LHCN-M2 (cell line): Measurements from ENCODE around the gene PVALEF. TPM values are rescaled to one million over a fixed set of nuclear protein-coding genes. Genes with fewer than 3 reads are reported as not detected.

Experiments used
- DNase-seq: peaks from one replicate; pipeline ENCODE4 v3.0.0-alpha.2; 2012; ENCODE audit warnings: low read depth
- total RNA-seq: library from RNA; depleted of rRNA; stranded (reverse); fragments of >200 nt; gene quantifications from 2 replicates; pipeline ENCODE4 v1.2.3, GENCODE V29; 2014

The PVALEF gene
- total RNA-seq, 1 experiment from 2014 or later: not detected

DNA sequence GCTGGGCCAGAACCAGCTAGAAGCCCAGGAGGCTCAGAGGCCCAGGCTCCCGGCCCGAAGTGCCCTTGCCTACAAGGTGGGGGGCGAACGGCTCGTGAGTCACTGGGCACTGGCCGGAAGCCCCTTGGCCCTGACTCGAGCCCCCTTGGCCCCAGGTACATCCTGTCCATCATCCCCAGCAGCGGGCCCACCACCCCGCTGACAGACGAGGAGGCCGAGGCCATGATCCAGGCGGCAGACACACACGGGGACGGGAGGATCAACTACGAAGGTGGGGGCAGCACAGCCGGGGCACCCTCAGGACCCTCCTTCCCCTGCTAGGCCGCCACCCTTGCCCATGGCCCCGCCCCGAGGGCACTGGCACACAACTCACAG, 16.5 kb downstream of the PVALEF start:
- no peak for DNase-seq

DNA sequence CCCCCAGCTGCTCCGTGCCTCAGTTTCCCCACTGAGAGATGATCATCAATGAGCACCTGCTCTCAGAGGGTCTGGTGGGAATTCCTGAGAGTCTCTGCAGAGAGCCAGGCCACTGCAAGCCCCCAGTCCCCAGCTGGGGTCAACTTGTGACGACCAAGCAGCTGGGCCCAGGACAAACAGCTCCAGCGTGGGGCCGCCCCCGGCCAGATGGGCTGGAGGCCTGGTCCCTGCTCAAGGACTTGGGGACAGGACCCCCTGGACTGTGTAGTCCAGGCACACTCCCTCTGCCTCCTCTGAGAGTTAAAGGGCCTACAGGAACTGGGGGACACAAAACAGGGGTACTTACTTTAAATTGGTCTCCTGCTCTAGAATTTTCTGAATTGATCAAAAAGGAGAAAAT, 17.3 kb downstream of the PVALEF start:
- DNase-seq: no peak

DNA sequence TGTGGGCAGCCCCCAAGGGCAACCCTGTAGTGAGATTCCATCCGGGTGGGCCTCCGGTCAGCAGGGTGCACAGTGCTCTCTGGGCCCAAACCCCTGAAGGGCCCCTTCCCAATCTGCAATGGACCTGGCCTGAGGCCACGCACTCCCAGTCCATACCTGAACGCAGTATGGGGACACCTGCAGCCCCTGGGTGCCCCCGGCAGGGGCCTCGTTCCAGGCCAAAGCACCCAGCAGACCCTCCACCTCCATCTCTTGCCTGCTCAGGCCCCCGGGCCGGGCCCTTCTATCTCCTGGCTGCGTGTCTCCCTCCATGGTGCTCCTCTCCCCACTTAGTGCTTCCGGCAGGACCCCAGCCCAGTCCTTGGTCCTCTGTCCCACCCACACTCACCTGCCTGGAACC, 18.0 kb downstream of the PVALEF start:
- no peak for DNase-seq

DNA sequence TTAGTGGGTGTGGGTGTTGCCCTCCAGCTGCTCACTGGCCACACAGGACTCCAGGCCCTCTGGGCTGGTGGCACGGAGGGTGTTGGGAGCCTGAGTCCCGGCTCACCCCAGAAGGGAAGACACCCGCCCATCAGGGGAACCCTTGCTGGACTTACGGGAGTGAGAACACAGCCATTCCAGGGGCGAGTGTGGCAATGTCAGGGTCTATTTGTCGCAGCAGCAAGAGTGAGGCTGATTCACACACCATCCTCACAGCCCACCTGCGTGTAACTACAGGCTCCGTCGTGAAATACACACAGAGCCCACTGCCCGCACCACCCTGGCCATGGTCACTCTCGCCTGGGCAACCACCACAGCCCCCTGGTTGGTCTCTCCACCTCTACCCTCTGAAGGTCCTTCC, 18.5 kb downstream of the PVALEF start:
- no peak for DNase-seq

DNA sequence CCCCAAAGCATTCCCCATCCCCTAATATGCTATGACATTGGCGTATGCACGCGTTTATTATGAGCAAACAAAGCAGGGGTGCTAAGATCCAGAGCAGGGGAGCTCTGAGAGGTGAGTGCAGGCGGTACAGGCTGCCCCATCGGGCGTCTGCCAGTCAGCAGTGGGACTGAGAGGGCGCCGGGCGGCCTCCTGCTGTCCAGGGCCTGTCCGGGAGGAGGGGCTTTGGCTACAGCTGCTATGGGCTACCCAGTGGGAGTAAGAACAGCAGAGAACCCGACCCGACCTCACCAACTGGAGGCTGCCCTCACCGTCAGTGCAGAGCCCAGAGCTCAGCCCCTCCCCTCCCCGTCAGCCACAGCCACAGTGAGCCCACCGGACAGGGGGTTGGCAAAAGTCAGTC, 19.2 kb downstream of the PVALEF start:
- peak; percentile 15 for DNase-seq

DNA sequence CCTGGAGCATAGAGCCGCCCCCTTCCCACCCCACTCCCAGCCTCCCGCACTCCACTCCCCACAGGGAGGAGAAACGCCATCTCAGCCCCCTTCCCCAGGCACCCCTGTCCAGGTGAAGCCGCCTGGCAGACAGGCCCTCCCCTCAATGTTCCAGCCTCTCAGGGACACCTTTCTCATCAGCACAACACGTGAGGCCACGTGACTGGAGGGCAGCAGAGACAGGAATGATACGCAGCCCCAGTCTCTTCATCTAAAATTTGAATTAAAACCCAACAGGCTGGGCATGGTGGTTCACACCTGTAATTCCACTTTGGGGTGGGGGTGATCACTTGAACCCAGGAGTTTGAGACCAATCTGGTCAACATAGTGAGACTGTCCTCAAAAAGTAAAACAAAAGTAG, 20.9 kb downstream of the PVALEF start:
- DNase-seq: no peak

DNA sequence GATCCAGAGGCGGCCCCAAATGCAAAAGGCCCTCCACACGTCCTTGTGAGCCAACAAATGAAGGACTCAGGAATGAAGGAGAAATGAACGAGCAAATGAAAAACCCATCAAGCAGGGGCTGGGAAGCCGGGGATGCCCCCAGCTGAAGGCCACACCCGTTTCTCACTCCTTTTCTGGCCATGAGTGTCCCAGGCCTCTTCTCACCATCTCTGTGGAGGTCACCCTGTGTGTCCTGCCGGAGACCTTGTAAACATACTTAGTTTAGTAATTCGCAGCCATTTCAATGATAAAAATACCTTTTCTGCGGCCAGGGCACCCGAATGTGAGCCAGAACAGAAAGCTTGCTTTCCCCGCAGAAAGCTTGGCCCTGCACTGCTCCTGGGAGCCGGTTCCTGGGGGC, 21.8 kb downstream of the PVALEF start:
- no peak for DNase-seq

DNA sequence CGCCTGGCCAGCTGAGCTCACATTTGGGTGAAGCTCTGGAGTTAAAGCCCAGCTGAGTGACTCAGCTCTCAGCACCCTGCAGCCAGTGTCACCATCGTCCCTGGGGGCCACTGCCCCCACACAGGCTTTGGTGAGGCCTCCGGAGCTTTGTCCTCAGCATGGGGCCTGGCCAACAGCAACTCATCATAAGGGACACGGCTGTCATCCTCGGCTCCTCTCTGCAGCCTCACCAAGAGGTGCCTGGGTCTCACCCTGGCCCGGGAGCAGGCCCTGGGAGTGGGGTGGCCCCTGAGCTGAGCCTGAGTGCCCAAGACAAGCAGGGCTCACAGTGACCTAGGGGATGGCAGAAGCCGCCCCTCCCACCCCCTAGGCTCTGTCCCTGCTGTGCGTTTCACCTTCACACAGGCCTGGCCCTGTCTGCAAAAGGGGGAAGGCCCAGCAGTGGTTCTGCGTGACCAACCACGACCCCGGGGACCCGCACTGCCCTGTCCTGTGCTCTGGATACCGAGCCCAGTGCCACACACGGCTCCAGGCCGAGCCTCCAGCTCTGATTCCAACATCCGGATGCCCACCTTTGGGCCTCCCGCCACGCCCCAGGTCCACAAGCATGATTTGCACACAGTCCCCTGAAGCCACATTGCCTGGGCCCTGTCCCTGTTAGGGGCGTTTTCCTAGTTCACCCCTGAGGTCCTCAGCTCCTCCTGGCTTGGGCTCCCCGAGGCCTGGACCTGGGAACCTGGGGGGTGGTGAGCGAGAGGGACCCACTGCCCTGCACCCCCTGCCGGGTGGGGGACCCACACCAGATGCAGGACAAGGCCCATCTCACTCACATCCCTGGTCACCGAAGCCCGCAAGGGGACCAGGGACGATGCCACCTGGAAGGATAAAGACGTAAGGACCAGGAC, 22.5 kb downstream of the PVALEF start:
- no peak for DNase-seq

DNA sequence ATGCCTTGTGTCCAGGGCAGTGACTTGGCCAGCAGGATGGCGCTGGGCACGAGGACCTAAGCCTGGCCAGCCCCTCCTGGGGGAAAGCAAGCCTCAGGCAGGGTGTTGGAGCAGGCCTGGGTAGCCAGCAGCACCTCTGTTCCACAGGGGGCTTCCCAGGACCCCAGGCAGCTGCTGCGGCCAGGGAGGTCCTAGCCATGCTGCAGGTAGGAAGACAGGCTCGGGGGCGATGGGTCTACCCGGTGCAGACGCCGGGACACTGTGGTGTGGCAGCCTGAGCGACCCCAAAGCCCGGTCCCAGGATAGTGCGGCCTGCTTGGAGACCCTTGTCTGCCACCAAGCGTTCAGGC, 23.2 kb downstream of the PVALEF start:
- DNase-seq: no peak

DNA sequence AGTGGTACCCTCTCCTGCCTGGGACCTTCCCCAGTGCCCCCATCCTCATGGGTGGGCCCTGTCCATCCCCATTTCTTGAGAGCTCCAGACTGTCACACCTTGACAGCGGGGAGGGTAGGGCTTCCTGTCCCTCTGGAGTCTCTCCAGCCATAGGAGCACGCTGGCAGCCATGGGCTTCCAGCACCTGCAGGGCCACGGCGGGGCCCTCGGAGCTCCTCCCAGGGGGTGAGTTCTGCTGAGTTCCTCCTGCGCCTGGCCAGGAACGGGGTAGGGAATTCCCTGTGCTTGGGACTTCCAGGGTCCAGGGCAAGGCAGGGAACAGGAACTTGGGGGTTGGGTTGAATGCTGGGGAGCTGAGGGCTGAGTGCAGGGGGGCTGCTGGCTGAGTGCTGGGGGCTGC, 23.7 kb downstream of the PVALEF start:
- no peak for DNase-seq

DNA sequence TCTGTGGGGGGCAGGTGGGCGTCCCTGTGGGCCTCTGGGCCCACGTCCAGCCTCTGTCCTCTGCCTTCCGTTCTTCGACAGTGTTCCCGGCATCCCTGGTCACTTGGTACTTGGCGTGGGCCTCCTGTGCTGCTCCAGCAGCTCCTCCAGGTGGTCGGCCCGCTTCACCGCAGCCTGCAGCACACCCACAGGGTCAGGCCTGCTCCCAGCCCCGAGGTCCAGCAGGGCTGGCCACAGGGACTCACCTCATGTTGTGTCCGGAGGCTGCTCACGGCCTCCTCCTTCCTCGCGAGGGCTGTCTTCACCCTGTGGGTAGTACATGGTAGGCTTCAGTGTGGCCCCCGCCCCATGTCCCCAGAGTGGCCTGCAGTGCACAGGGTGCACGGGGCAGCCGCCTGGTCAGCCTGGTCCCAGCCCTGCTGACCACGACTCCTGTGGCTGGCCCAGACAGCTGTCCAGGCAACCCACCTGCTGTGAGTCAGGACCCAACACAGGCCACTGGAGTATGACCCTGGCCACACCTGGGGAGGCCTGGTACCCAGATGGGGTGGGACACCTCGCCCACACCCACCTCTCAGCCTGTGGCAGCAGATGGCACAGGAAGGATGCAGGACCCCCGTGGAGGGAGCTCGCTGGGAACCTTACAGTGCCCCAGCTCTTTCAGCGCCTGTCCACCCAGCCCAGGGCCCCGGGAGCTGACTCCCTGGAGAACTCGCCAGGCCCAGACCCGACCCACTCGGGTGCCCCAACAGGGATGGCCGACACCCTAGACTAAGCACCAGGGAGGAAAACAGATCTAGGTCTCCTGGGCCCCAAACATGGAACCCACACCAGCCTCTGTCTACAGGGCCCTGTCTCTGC, 24.6 kb downstream of the PVALEF start:
- no peak for DNase-seq

DNA sequence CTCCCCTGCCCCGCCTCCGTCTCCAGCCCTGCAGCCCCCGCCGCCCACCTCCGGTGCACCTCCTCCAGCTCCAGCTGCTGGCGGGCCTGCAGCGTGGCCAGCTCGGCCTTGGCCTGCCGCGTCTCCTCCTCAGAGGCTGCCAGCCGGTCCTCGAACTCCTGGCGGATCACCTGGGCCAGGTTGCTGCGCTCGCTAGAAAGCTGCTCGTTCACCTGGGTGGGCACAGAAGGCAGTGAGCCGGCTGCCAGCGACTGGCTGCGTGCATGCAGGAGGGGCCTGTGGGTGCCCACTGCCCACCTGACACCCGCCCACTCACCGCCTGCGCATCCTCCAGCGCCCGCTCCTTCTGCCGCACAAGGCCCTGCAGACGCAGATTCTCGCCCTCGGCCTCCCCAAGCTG, 25.3 kb downstream of the PVALEF start:
- no peak for DNase-seq

DNA sequence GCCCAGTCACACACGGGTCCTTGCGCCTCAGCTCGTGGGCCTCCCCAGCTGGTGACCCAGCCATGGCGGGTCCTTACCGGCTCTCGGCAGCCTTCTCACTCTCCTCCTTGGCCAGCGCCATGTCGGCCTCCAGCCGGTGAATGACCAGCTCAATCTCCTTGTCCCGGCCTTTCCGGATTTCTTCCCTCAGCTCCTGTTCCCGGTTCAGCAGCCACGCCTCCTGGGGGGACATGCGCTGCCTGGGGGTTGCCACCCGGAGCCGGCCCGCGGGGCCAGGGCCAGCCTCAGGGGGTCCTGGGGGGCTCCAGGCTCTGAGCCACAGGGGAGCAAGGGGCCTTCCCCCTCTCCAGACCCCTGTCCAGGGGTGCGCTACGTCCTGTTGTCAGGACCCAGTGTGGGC, 25.8 kb downstream of the PVALEF start:
- DNase-seq: no peak

DNA sequence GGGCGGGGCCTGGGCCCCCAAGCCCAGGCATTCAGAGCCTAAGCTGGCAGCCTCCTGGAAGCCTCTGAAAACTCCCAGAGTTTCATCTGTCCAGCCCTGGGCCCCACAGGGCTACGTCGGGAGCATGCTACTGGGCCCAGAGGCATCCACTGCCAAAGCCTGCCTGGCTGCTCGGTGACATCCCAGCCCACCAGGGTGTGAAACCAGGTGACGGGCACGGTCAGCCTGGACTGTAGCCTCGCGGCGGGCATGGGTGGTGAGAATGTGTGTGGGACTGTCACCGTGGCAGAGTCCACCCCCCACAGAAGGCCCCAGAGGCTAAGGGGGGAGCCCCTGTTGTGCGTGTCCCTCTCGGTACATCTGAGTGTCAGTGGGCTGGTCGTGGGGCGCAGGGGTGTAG, 26.3 kb downstream of the PVALEF start:
- DNase-seq: no peak

DNA sequence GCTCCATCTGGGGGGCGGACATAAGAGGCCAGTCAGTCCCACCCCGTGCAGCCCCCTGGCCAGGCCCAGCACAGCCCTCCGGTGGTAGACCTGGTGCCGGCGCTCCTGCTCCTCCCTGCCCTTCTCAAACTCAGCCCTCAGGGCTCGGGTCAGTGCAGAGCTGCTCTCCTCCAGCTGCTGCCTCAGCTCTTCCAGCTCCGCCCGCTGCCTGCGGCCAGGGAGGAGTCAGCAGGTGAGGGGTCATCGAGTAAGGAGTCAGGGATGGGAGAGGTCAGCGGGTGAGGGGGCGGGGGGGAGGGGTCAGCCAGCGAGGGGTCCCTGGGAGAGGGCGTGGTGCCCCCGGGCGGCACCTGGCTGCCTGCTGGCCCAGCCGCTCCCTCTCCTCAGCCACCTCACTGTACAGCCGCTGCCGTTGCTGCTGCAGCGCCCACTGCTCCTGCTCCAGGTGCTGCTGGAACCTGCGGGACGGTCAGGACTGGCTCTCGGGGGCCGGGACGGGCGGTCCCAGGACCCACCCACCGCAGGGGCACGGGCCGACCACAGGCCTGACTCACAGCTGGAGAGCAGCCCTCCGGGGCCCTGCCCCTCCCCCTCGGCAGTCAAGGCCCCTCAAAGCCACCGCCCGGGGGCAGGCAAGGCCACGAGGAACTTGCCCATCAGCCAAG, 27.2 kb downstream of the PVALEF start:
- no peak for DNase-seq

DNA sequence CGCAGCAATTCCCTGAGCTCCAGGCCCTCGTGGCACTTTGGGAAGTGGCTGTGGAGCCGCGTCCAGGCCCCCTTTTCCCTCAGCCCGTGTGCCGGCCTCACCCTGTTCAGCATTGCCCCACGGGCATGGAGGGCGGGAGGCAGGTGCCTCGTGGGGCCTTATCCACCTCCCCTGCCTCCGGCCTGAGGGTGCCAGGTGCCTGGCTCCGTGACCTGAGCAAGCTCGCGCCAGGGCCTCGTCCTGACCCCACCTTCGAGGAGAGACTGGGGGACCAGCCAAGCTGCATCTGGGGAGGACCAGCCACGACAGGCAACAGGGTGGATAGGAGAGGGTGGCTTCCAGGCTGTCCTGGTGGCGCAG, 27.7 kb downstream of the PVALEF start:
- no peak for DNase-seq

DNA sequence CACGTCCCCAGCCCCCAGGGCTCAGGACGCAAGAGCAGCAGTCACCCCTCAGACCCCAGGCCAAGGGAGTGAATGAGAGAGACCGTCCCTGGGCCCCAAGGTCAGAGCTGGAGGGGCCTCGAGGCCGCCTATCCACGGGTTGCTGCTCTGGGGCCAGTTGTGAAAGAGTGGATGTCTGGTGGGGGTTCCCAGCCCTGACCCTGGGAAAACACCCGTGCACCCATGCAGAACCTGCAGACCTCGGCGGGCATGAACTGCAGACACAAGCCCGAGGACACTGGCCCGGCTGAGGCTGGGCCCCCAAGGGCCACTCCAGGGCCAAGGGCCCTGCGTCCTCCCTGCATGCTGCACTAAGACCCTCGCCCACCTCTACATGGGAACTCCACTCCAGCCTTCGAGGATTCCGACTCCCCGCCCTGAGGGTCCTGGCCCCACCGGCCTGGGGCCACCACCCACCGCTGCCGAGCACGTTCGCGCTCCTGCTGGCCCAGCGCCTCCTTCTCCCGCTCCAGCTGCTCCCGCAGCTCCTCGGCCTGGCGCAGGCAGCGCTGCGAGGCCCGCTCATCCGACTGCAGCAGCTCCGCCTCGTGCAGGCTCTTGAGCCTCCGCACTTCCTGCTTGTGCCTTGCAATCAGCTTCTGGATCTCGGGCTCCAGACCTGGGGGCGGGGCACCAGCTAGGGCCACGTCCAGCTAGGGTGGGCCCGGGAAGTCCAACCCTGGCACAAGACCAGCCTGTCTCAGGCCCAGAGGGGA, 28.3 kb downstream of the PVALEF start:
- no peak for DNase-seq

DNA sequence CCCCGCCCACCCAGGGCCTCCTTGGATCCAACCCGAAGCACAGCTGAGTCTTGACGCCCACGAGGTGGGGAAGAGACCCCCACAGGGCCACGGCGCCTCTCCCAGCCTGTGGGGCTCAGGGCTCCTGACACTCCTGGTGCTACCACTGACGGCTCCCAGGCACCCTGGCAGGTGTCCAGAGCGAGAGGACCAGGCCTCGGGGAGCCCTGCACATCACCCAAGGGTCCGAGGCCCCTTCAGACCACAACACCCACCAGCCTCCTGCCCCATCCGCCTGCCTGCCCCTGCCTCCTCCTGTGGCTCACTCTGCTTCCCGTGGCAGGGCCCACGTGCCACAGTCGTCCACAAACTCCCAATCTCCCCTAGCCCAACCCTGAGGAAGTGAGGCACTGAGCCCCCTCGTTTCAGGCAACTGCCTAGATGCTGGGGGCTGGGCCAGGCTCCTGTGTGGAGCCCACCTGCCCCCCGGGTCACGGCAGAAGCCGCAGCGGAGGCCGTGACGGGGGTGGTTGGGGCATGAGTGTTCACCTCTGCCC, 29.0 kb downstream of the PVALEF start:
- no peak for DNase-seq

DNA sequence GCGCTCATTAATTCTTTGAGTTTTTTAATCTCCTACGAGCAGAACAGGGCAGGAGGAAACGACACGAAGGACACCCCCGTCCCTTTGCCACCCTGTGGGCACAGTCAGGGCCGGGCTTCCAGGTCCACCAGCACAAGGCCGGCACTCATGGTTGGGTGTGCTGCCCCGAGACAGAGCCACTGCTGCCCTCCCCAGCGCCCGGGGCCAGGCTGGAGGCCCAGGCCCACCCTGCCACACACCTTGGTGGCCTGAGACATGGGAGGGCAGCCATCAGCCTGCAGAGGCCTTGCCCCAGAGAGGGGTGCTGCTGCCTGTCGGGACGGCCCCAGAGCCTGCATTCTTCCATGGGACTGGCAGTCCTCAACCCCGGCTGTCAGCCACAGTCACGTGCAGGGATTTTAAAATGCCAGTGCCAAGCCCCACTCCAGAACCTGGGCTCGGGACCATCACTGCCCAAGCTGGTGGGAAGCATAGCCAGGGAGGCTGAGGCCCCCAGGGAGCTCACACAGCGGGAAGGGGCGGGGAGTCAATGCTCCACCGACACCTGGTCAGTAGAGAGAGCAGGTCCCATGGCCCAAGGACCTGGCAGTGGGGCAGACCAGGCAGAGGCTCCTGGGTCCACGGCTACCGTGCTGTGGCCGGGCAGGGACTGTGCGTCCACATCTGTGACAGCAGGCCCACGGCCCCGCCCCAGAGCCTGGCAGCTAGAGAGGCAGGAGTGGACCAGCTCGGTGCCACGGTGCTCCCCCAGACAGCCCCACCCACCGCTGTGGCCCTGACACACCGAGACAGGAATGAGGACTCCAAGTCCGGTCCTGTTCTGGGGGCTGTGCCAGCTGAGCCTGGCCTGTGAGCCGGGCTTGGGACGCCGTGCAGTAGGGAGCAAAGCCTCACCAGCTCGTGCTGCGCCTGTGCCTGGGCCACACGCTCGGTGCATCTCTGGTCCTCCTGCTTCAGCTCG, 29.9 kb downstream of the PVALEF start:
- no peak for DNase-seq

DNA sequence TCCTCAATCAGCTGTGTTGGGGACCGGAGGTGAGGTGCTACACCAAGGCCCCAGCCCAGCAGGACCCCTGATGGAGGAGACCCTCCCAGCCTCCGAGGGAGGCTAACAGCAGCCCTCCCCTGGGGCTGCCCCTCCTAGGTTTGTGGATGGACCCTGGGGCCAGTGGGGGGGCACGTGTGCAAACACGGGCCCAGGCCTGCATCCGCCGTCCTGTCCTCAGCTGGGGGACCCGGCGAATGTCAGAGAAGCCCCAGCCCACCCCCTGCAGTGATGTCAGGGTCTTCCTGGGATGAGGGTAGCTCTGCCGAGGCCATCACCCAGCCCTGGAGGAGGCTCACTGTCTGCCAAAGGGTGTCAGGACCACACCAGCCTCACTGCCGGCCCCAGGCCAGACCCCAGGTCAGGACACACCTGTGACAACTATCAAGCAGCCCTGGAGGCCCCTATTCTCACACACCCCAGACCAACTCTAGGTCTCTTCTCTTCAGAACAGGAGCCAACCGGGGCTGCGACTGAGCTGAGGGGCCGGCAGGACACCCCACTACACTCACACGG, 30.7 kb downstream of the PVALEF start:
- DNase-seq: no peak
